Activated T-helper 1 cell treated with anti-CD3 and anti-CD28 coated beads, Interleukin-2, amount 50 U/mL, for 16 hours (primary cell): ENCODE results near the gene HNRNPC.
"Not testable (repeated sequence)": the region's sequence is repeated elsewhere in the genome, so short reads cannot be mapped to it uniquely, and the experiment has no call there.

Experiments
- DNase-seq, 2 donors: peaks; one replicate each; pipeline ENCODE4 v3.0.0-alpha.2; 2020; ENCODE audit warnings: low read depth in 1 of 2, low spot score in 1 of 2

Gene HNRNPC

GRCh38 chr14:21272661-21273060 lies 3.4 kb upstream of the HNRNPC start:
- DNase-seq = not testable (repeated sequence)

- DNase-seq = no peak
Measured at GRCh38 chr14:21268617-21269251, 508 bp downstream of the HNRNPC start.

GRCh38 chr14:21267886-21268616 lies 1.2 kb downstream of the HNRNPC start:
- no peak for DNase-seq

- DNase-seq = no peak
Measured at GRCh38 chr14:21267431-21267845, 1.8 kb downstream of the HNRNPC start.

GRCh38 chr14:21264025-21264801 lies 5.0 kb downstream of the HNRNPC start:
- no peak for DNase-seq

- DNase-seq = no peak
Measured at GRCh38 chr14:21263284-21264024, 5.8 kb downstream of the HNRNPC start.

GRCh38 chr14:21262410-21262809 lies 6.8 kb downstream of the HNRNPC start:
- DNase-seq = no peak

- no peak for DNase-seq
Measured at GRCh38 chr14:21261824-21262223, 7.4 kb downstream of the HNRNPC start.

GRCh38 chr14:21258889-21259787 lies 10.1 kb downstream of the HNRNPC start:
- no peak for DNase-seq

- DNase-seq = no peak
Measured at GRCh38 chr14:21258005-21258888, 11.0 kb downstream of the HNRNPC start.

- no peak for DNase-seq
Measured at GRCh38 chr14:21257394-21257909, 11.8 kb downstream of the HNRNPC start.

- DNase-seq = no peak
Measured at GRCh38 chr14:21256539-21257393, 12.5 kb downstream of the HNRNPC start.

- not testable (repeated sequence) for DNase-seq
Measured at GRCh38 chr14:21256102-21256447, 13.2 kb downstream of the HNRNPC start.

- DNase-seq = no peak
Measured at GRCh38 chr14:21255385-21256101, 13.7 kb downstream of the HNRNPC start.

- no peak for DNase-seq
Measured at GRCh38 chr14:21252149-21252548, 17.1 kb downstream of the HNRNPC start.

- no peak for DNase-seq
Measured at GRCh38 chr14:21251215-21251614, 18.0 kb downstream of the HNRNPC start.

GRCh38 chr14:21248739-21249411 lies 20.4 kb downstream of the HNRNPC start:
- no peak for DNase-seq
